CD14-positive monocyte (primary cell): ENCODE data around the gene SUGCT. TPM values are rescaled to one million over a fixed set of nuclear protein-coding genes. Genes with fewer than 3 reads are reported as not detected.

Experiments
- DNase-seq, 3 donors: peaks; one replicate each; pipeline ENCODE4 v3.0.0-alpha.2; 2011 to 2022
- H2AFZ ChIP-seq: 2 replicates; pipeline ENCODE4 v1.6.0; 2012; ENCODE audit warnings: mild to moderate bottlenecking, low read depth, low read length, inconsistent platforms; ENCODE audit not compliant: insufficient read depth, poor library complexity, severe bottlenecking
- H3K27ac ChIP-seq, 2 donors: 1 replicate in 1 of 2; 2 replicates in 1 of 2; pipeline ENCODE4 v1.5.1; 2012 to 2013; ENCODE audit warnings: low read length in 2 of 2, control low read depth in 1 of 2, inconsistent platforms in 1 of 2, low read depth in 1 of 2, mild to moderate bottlenecking in 1 of 2
- H3K27me3 ChIP-seq, 2 donors: one replicate each; pipeline versions ENCODE4 v1.6.0 to v1.6.1; 2011 to 2013; ENCODE audit warnings: low read length in 2 of 2; ENCODE audit not compliant: control insufficient read depth in 2 of 2, insufficient read depth in 2 of 2
- H3K36me3 ChIP-seq, 2 donors: replicated peaks in 1 of 2; 1 replicate in 1 of 2; 2 replicates in 1 of 2; pipeline versions ENCODE4 v1.5.1 to v1.6.1; 2012 to 2013; ENCODE audit warnings: low read length in 2 of 2, control low read depth in 1 of 2, inconsistent platforms in 1 of 2, mild to moderate bottlenecking in 1 of 2; ENCODE audit not compliant: insufficient read depth in 2 of 2, control insufficient read depth in 1 of 2
- H3K4me1 ChIP-seq, 2 donors: 1 replicate in 1 of 2; 2 replicates in 1 of 2; pipeline versions ENCODE4 v1.5.1 to v1.6.1; 2012 to 2013; ENCODE audit warnings: low read length in 2 of 2, control low read depth in 1 of 2, inconsistent platforms in 1 of 2, mild to moderate bottlenecking in 1 of 2, moderate library complexity in 1 of 2; ENCODE audit not compliant: insufficient read depth in 2 of 2, control insufficient read depth in 1 of 2
- H3K4me2 ChIP-seq: replicated peaks from 2 replicates; pipeline ENCODE3; 2012; ENCODE audit warnings: low read length, moderate library complexity, mild to moderate bottlenecking; ENCODE audit not compliant: poor library complexity, severe bottlenecking; ENCODE audit errors: extremely low read depth
- H3K4me3 ChIP-seq, 3 experiments: fragments of 200-600 bp in 1 of 3; sonication (generic) in 1 of 3; replicated peaks in 1 of 3; 1 replicate in 2 of 3; 2 replicates in 1 of 3; pipeline ENCODE4 v1.5.1; 2011 to 2013; ENCODE audit warnings: low read length in 3 of 3, mild to moderate bottlenecking in 3 of 3, control low read depth in 2 of 3, low read depth in 2 of 3, inconsistent platforms in 1 of 3, moderate library complexity in 1 of 3
- H3K79me2 ChIP-seq: 2 replicates; pipeline ENCODE4 v1.6.0; 2012; ENCODE audit warnings: mild to moderate bottlenecking, control low read depth, inconsistent platforms, low read length, moderate library complexity; ENCODE audit not compliant: insufficient read depth
- H3K9ac ChIP-seq: 2 replicates; pipeline ENCODE4 v1.6.0; 2017; ENCODE audit warnings: low read length, mild to moderate bottlenecking; ENCODE audit not compliant: insufficient read depth, poor library complexity, severe bottlenecking
- H3K9me3 ChIP-seq, 2 donors: replicated peaks in 1 of 2; 1 replicate in 1 of 2; 2 replicates in 1 of 2; pipeline versions ENCODE4 v1.5.1 to v1.6.1; 2012 to 2013; ENCODE audit warnings: low read length in 2 of 2, control low read depth in 1 of 2; ENCODE audit not compliant: control insufficient read depth in 1 of 2, insufficient read depth in 1 of 2
- H4K20me1 ChIP-seq: 2 replicates; pipeline ENCODE4 v1.6.0; 2012; ENCODE audit warnings: mild to moderate bottlenecking, low read length, control low read depth, moderate library complexity; ENCODE audit not compliant: insufficient read depth
- H3K27ac Mint-ChIP-seq, 7 donors: one replicate each; pipeline ENCODE4 v1.8.0; 2020; ENCODE audit warnings: mild to moderate bottlenecking in 7 of 7, mixed read lengths in 7 of 7, moderate library complexity in 6 of 7, inconsistent platforms in 2 of 7
- H3K27me3 Mint-ChIP-seq, 3 donors: one replicate each; pipeline ENCODE4 v1.8.0; 2021 to 2022; ENCODE audit warnings: low read depth in 3 of 3, mild to moderate bottlenecking in 3 of 3, mixed read lengths in 3 of 3, moderate library complexity in 3 of 3, inconsistent platforms in 1 of 3
- H3K36me3 Mint-ChIP-seq, 2 donors: one replicate each; pipeline ENCODE4 v1.8.0; 2020; ENCODE audit warnings: mixed read lengths in 2 of 2, inconsistent platforms in 1 of 2, mild to moderate bottlenecking in 1 of 2
- H3K4me1 Mint-ChIP-seq: one replicate; pipeline ENCODE4 v1.8.0; 2020; ENCODE audit warnings: mild to moderate bottlenecking, mixed read lengths
- H3K4me3 Mint-ChIP-seq, 2 donors: one replicate each; pipeline ENCODE4 v1.8.0; 2020; ENCODE audit warnings: mild to moderate bottlenecking in 2 of 2, mixed read lengths in 2 of 2, moderate library complexity in 1 of 2
- H3K9me3 Mint-ChIP-seq, 7 donors: one replicate each; pipeline ENCODE4 v1.8.0; 2020 to 2022; ENCODE audit warnings: mixed read lengths in 7 of 7, mild to moderate bottlenecking in 6 of 7, moderate library complexity in 6 of 7, inconsistent platforms in 2 of 7
- WGBS: methylation state at CpG from one replicate; pipeline ENCODE4 v1.1.5; 2013; ENCODE audit warnings: missing lambda C conversion rate; ENCODE audit not compliant: insufficient coverage; 5-methylcytosine and 5-hydroxymethylcytosine counted together
- intact Hi-C, 2 donors: fragments of 100-400 bp; cut with micrococcal nuclease; formaldehyde crosslinking; loops; one replicate each; pipeline versions ENCODE4 v1.15.0 to v1.15.1; 2023
- polyA plus RNA-seq, 3 donors: library from polyadenylated mRNA; depleted of rRNA in 1 of 3; unstranded in 2 of 3; stranded (reverse) in 1 of 3; fragments of 300-500 nt in 2 of 3; fragments of >200 nt in 1 of 3; fragmentation: Illumina TruSeq in 2 of 3; gene quantifications; 1 replicate in 2 of 3; 2 replicates in 1 of 3; pipeline ENCODE4 v1.2.3, GENCODE V29; 2012 to 2021
- TF ChIP-seq, protein P1 (sequence below): fragments of 200-600 bp; IDR thresholded peaks from one replicate; pipeline ENCODE4 v1.8.0; 2022; ENCODE audit warnings: antibody characterized with exemption, mild to moderate bottlenecking

The SUGCT gene
- polyA plus RNA-seq, 3 donors, result not detected

DNA sequence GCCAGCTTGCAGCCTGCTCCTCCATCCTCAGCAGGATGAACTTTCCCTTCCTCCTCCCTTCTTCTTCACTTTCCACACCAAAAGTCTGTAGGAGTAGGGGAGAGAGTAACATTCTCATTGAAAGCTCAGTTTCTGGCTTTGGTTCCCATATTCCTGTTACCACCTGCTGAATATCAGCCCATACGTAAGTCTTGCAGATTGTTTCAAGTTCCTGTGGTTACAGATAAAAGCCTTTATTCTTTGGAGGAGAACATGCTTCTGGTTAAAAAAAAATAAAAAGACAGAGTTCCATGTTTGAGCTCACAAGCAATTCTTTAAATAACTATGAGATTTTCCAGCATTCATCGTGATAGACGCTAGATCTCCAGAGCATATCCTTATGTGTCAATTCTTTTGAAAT, 637.3 kb downstream of the SUGCT start:
- TF ChIP-seq, protein P1, sequence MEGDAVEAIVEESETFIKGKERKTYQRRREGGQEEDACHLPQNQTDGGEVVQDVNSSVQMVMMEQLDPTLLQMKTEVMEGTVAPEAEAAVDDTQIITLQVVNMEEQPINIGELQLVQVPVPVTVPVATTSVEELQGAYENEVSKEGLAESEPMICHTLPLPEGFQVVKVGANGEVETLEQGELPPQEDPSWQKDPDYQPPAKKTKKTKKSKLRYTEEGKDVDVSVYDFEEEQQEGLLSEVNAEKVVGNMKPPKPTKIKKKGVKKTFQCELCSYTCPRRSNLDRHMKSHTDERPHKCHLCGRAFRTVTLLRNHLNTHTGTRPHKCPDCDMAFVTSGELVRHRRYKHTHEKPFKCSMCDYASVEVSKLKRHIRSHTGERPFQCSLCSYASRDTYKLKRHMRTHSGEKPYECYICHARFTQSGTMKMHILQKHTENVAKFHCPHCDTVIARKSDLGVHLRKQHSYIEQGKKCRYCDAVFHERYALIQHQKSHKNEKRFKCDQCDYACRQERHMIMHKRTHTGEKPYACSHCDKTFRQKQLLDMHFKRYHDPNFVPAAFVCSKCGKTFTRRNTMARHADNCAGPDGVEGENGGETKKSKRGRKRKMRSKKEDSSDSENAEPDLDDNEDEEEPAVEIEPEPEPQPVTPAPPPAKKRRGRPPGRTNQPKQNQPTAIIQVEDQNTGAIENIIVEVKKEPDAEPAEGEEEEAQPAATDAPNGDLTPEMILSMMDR, result no peak
- H3K36me3 ChIP-seq, result no peaks in the 10 kb centered on the region
- H3K79me2 ChIP-seq, result no peaks in the 10 kb centered on the region
- H3K4me1 ChIP-seq, result no peaks in the 10 kb centered on the region
- DNase-seq, result no peak
- Mint-ChIP-seq H3K4me1 (no peaks in the 10 kb centered on the region), H3K36me3 (no peaks in the 10 kb centered on the region), H3K27ac (no peak overlapping the region), H3K27me3 (peaks cover 0 to 3% (median 3%) of the 10 kb centered on the region in 3 donors), H3K4me3 (no peak overlapping the region), H3K9me3 (peaks cover 0 to 5% (median 0%) of the 10 kb centered on the region in 7 donors)
- H2AFZ ChIP-seq, result no peak overlapping the region
- WGBS, result 89% methylated on average over 2 of the region's 3 CpGs
- H3K4me2 ChIP-seq, result no peak overlapping the region
- no peaks in the 10 kb centered on the region for H3K27me3 ChIP-seq
- intact Hi-C loops, result no loop called here
- H3K9me3 ChIP-seq, result no peaks in the 10 kb centered on the region
- no peak overlapping the region for H3K9ac ChIP-seq
- H3K27ac ChIP-seq, result no peak overlapping the region
- no peak overlapping the region for H3K4me3 ChIP-seq
- H4K20me1 ChIP-seq, result no peaks in the 10 kb centered on the region

DNA sequence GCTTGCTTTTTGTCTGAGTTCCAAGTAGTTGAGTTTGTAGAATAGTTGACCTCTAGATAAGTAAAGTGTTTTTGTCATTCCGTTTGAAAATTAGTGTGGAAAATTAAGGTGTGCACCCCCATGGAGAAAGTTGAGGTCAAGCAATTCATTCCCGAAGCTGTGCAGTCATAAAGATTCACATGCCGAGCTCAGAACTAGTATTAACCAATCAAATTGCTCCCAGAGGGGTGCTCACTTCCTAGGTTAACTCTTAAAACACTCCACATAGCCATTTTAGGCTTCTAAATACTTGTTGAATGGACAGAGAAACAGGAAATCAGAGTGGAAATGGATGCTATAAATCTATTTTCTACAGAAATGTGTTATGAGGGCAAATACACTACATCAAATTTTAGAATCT, 638.9 kb downstream of the SUGCT start:
- H3K27me3 Mint-ChIP-seq, result peaks cover 0 to 3% (median 3%) of the 10 kb centered on the region in 3 donors
- Histone ChIP-seq H3K4me2 (no peak overlapping the region), H3K79me2 (no peaks in the 10 kb centered on the region), H4K20me1 (no peaks in the 10 kb centered on the region), H2AFZ (no peak overlapping the region), H3K9ac (no peak overlapping the region), H3K36me3 (no peaks in the 10 kb centered on the region), H3K27me3 (no peaks in the 10 kb centered on the region), H3K27ac (no peak overlapping the region), H3K4me3 (no peak overlapping the region), H3K9me3 (no peaks in the 10 kb centered on the region), H3K4me1 (no peaks in the 10 kb centered on the region)
- no peaks in the 10 kb centered on the region for H3K36me3 Mint-ChIP-seq
- H3K4me1 Mint-ChIP-seq, result no peaks in the 10 kb centered on the region
- no peak overlapping the region for H3K4me3 Mint-ChIP-seq
- intact Hi-C loops, result no loop called here
- H3K9me3 Mint-ChIP-seq, result peaks cover 0 to 2% (median 0%) of the 10 kb centered on the region in 7 donors
- H3K27ac Mint-ChIP-seq, result no peak overlapping the region
- WGBS, result 100% methylated on average over 1 of the region's 3 CpGs
- TF ChIP-seq, protein P1, result no peak
- no peak for DNase-seq
